Endothelial cell of hepatic sinusoid (primary cell): Measurements from ENCODE around the gene GAD2.
"Not testable (repeated sequence)": the region's sequence is repeated elsewhere in the genome, so short reads cannot be mapped to it uniquely, and the experiment has no call there.

ENCODE experiments used
- in situ Hi-C: cut with HindIII; loops from 2 replicates; pipeline ENCODE4 v1.10.0; 2017; ENCODE audit warnings: low sequenced_read_pairs

Gene GAD2

DNA sequence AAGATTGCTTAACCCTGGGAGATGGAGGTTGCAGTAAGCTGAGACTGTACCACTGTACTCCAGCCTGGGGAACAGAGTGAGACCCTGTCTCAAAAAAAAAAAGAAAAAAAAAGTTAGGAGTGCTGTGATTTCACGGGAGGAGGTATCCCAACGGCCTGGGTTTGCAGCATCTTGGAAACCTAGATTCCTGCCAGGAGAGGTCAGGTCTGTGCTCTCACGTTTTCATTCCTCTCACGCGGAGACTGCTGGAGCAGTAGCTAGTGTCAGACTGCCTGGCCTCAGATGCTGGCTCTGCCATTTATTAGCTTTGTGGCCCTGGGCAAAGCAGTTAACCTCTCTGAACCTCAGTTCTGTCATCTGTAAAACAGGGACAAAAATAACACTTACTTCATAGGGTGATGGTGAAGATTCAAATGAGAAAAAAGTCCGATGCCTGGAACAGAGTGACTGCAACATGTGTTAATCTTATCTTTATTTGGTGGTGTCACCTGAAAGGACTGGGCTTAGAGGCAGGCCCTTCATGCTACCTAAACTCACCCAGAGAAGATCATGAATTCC lies 94.9 kb downstream of the GAD2 start:
- in situ Hi-C loops: loop anchor here (25.0 kb wide), 1 partner anchor 449 kb away; no protein-coding TSS in a partner anchor

GRCh38 chr10:26314265-26315013 lies 97.9 kb downstream of the GAD2 start:
- in situ Hi-C loops: loop anchor here (25.0 kb wide), 1 partner anchor 452 kb away; no protein-coding TSS in a partner anchor

- in situ Hi-C loops: loop anchor here (25.0 kb wide), 1 partner anchor 456 kb away; no protein-coding TSS in a partner anchor
These were observed 102.1 kb downstream of the GAD2 start for GRCh38 chr10:26318672-26319071.

GRCh38 chr10:26323219-26323618 lies 106.6 kb downstream of the GAD2 start:
- in situ Hi-C loops: loop anchor here (25.0 kb wide), 1 partner anchor 461 kb away; no protein-coding TSS in a partner anchor

DNA sequence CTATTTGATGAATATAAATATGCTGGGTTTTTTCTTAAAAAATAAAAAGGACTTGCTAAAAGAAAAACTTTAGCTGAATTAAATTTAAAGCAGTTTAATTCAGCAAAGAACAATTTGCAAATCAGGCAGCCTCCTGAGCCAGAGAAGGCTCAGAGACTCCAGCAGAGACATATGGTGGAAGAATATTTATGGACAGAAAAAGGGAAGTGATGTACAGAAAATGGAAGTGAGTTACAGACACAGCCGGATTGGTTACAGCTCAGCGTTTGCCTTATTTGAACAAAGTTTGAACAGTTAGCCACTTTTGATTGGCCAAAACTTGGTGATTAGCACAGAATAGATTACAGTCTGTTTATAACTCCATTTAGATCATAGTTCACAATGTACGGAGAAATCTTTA lies 110.3 kb downstream of the GAD2 start:
- in situ Hi-C loops: no loop called here

DNA sequence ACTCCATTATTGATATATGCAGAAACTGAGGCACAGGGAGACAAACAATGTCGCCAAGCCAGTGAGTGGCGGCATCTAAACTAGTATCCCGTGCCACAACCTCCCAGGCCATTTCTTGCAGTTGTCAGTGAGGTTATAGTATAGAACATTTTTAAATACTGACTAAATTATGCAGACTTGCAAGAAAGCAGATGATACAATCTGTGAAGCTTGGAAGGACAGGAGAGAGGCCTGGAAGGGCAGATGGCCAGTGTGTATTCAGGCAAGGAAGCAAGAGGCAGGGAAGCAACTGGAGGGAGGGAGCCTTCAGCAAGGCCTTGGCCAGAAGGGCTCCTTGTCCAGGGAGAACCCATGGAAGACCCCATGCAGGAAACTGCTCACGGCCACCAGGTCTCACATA lies 111.2 kb downstream of the GAD2 start:
- in situ Hi-C loops: no loop called here

DNA sequence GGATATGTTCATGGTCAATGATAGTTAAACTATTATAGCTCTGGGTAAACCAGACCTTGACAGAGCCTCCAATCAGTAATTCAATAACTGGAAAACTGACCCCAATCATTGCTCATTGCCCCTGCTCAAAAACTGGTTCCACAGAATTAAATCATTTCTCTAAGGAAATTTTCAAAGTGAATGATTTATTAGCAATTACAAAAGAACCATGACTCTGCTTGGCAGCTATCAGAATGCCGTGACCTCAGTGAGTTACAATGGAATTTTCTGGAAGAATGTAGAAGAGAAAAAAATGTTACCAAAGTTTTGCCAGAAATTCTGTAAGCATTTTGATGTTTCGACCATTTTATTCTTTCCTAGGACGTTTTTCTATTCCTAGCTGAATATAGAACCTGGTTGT lies 114.8 kb downstream of the GAD2 start:
- in situ Hi-C loops: no loop called here

- in situ Hi-C loops: no loop called here
These were observed 117.8 kb downstream of the GAD2 start for GRCh38 chr10:26334232-26334931.

DNA sequence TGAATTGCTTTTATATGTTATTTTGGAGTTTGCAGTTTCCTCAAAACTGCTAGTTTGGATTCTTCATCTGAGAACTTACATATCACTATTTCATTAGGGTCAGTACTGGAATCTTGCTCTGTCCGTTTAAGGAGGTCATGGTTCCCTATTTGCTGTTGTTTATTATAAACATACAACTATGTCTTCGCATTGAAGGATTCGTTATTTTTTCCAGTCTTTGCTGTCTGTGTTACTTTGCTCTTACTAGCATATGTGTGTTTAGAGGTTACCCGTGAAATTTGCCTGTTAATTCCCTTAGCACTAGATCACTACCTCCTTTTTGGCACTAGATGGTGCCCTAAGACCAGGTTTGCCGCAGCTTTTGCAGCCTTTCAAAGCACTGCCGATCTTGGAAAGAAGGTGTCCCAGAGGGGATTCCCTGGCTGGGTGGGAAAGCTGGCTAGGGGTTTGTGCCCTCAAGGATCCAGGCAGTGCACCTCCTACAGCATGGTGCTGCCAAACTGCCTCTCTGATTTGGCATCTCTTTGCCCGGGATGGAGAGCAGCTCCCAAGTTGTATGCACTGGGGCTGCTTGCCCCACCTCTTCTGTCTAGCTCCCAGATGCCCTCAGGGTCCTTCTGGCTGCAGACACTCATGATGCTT lies 118.5 kb downstream of the GAD2 start:
- in situ Hi-C loops: no loop called here

- in situ Hi-C loops: no loop called here
These were observed 119.1 kb downstream of the GAD2 start for GRCh38 chr10:26335574-26336093.

DNA sequence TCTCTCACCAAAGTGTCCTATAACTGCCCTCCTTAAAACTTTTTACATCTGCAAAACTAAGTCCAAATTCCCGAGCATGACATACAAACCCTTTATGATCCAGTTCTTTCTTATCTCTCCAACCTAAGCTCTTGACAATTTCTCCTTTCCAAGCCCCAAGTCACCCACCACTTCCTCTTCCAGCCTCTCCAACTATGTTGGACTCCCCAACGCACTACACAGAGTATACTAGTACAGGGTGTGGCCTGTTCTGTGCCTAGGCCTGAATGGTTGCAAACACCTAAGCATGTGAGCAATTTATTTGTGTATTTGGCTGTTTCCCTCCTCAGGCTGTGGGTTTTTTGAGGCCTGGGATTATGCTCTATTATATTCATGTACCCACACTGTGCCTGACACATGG lies 120.4 kb downstream of the GAD2 start:
- in situ Hi-C loops: no loop called here

DNA sequence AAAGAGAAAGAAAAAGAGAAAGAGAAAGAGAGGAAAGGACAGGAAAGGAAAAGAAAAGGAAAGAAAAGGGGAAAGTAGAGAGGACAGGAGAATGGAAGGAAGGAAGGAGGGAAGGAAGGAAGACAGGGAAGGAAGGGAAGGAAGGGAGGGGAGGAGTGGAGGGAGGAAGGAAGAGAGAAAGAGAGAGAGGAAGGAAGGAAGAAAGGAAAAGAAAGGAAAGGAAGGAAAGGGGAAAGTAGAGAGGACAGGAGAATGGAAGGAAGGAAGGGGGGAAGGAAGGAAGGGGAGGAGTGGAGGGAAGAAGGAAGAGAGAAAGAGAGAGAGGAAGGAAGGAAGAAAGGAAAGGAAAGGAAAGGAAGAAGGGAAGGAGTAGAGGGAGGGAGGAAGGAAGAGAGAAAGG lies 125.1 kb downstream of the GAD2 start:
- in situ Hi-C loops: no loop called here

DNA sequence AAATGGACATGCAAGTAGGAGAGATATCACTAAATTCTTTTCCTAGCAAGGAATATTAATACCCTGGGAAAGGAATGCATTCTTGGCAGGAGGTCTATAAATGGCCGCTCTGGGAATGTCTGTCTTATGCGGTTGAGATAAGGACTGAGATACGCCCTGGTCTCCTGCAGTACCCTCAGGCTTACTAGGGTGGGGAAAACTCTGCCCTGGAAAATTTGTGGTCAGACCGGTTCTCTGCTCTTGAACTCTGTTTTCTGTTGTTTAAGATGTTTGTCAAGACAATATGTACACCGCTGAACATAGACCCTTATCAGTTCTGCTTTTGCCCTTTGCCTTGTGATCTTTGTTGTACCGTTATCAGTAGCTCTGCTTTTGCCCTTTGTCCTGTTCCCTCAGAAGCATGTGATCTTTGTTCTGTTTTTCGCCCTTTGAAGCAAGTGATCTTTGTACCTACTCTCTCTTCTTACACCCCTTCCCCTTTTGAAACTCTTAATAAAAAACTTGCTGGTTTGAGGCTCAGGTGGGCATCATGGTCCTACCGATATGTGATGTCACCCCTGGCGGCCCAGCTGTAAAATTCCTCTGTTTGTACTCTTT lies 132.3 kb downstream of the GAD2 start:
- in situ Hi-C loops: not testable (repeated sequence)
